Measurements from ENCODE around the gene ABHD17C.

Gene ABHD17C

DNA sequence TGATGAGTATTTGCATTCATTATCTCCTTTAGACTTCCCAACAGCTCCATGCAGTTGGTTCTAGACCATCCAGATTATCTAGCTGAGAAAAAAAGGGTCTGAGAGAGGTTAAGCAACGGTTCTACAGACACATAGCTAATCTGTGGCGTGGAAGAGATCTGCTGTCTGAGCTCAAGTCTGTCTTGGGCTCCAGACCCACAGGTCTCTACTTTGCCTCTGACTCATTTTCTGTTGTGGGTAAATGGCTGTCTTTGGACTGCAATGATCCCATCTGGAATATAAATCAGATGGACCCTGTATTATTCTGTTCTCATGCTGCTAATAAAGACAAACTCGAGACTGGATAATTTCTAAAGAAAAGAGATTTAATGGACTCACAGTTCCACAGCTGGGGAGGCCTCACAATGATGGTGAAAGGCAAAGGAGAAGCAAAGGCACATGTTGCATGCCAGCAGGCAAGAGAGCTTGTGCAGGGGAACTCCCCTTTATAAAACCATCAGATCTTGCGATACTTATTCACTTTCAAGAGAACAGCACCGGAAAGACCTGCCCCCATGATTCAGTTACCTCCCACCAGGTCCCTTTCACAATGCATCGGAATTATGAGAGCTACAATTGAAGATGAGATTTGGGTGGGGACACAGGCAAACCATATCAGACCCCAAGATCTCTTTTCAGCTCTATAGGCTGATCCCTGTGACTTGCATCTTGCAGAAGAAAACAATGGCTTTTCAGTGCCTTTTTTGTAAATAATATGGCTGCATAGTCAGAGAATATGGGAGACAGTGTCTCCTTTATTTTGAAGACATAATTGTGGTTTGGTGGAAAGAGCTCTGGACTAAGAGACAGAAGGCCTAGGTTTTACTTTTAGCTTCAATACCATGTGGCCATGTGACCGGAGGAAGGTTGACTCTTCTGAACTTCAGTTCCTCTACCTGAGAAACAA, 108.7 kb downstream of the ABHD17C start:
- no peak overlapping the region for H2AFZ ChIP-seq
- no peaks in the 10 kb centered on the region for H3K9me3 ChIP-seq (ENCODE audit: control insufficient read depth, low read length)
- H3K27me3 ChIP-seq (ENCODE audit: control insufficient read depth, insufficient read depth, low read length) = no peaks in the 10 kb centered on the region
- H3K9ac ChIP-seq = no peak overlapping the region
- no peak overlapping the region for H3K4me3 ChIP-seq (ENCODE audit: low read depth, low read length)
- TF ChIP-seq, protein P1, sequence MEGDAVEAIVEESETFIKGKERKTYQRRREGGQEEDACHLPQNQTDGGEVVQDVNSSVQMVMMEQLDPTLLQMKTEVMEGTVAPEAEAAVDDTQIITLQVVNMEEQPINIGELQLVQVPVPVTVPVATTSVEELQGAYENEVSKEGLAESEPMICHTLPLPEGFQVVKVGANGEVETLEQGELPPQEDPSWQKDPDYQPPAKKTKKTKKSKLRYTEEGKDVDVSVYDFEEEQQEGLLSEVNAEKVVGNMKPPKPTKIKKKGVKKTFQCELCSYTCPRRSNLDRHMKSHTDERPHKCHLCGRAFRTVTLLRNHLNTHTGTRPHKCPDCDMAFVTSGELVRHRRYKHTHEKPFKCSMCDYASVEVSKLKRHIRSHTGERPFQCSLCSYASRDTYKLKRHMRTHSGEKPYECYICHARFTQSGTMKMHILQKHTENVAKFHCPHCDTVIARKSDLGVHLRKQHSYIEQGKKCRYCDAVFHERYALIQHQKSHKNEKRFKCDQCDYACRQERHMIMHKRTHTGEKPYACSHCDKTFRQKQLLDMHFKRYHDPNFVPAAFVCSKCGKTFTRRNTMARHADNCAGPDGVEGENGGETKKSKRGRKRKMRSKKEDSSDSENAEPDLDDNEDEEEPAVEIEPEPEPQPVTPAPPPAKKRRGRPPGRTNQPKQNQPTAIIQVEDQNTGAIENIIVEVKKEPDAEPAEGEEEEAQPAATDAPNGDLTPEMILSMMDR (IDR thresholded peaks at IDR 0.05) = no peak
- no peaks in the 10 kb centered on the region for H3K36me3 ChIP-seq (ENCODE audit: control insufficient read depth, insufficient read depth, low read length)
- no peak overlapping the region for H3K27ac ChIP-seq
- no peaks in the 10 kb centered on the region for H3K79me2 ChIP-seq
- peaks cover 4% of the 10 kb centered on the region for H3K4me1 ChIP-seq
- no peak overlapping the region for H3K4me2 ChIP-seq (ENCODE audit: low read length)

DNA sequence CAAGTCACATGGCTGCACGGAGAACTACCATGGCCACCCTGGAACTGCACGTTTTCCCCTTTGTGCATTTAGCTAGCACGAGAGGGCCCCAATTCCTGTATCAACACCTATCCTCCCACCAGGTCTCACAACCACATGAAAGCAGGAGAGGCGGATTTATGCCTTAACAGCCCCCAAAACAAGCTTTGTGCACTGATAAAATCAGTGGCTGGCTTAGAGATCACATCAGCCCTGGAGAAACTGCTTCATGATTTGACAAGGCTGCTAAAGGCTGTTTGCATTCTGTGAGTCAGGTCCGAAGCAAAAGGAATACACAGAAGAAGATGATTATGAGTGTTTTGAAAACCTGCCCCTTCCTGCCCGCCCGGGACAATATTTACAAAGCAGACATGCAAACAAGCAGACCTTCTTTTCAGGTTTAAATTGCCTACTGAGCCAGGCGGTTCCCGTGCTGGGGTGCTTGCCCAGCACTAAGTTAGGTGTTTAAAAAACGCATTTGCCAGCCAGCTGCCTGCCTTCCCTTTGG, 109.9 kb downstream of the ABHD17C start:
- peak overlapping the region; percentile 56 for H2AFZ ChIP-seq
- H3K4me2 ChIP-seq (ENCODE audit: low read length) = no peak overlapping the region
- no peaks in the 10 kb centered on the region for H3K79me2 ChIP-seq
- H3K27me3 ChIP-seq (ENCODE audit: control insufficient read depth, insufficient read depth, low read length) = no peaks in the 10 kb centered on the region
- no peaks in the 10 kb centered on the region for H3K9me3 ChIP-seq (ENCODE audit: control insufficient read depth, low read length)
- no peak overlapping the region for H3K9ac ChIP-seq
- no peak overlapping the region for H3K4me3 ChIP-seq (ENCODE audit: low read depth, low read length)
- TF ChIP-seq, protein P1 (IDR thresholded peaks at IDR 0.05) = no peak
- no peaks in the 10 kb centered on the region for H3K36me3 ChIP-seq (ENCODE audit: control insufficient read depth, insufficient read depth, low read length)
- peak overlapping the region; percentile 19 for H3K27ac ChIP-seq
- H3K4me1 ChIP-seq = no peaks in the 10 kb centered on the region
